Progenitor cell of endocrine pancreas (in vitro differentiated cells): ENCODE results near the gene GAGE12G. TPM values are rescaled to one million over a fixed set of nuclear protein-coding genes. Genes with fewer than 3 reads are reported as not detected.

Source experiments
- DNase-seq: peaks from one replicate; pipeline ENCODE4 v3.0.0; 2021; ENCODE audit warnings: low spot score; ENCODE audit not compliant: unreplicated experiment
- H3K27ac Mint-ChIP-seq: 2 replicates; pipeline ENCODE4 v1.8.0; 2021; ENCODE audit warnings: mild to moderate bottlenecking, moderate library complexity, mixed read lengths
- H3K27me3 Mint-ChIP-seq: 2 replicates; pipeline ENCODE4 v1.8.0; 2021; ENCODE audit warnings: mixed read lengths
- H3K36me3 Mint-ChIP-seq: 2 replicates; pipeline ENCODE4 v1.8.0; 2022; ENCODE audit warnings: mixed read lengths; ENCODE audit not compliant: insufficient read depth
- H3K4me1 Mint-ChIP-seq: 2 replicates; pipeline ENCODE4 v1.8.0; 2021; ENCODE audit warnings: low read depth, mixed read lengths
- H3K4me3 Mint-ChIP-seq: 2 replicates; pipeline ENCODE4 v1.8.0; 2021; ENCODE audit warnings: low read depth, mild to moderate bottlenecking, moderate library complexity, mixed read lengths
- H3K9me3 Mint-ChIP-seq: 2 replicates; pipeline ENCODE4 v1.8.0; 2021; ENCODE audit warnings: low read depth, mixed read lengths
- total RNA-seq: library from RNA; stranded (reverse); gene quantifications from 2 replicates; pipeline ENCODE4 v1.2.1, GENCODE V29; 2021
- TF ChIP-seq, protein P1 (sequence below): fragments of 200-600 bp; sonication (generic); IDR thresholded peaks from one replicate; pipeline ENCODE4 v1.5.0; 2021; ENCODE audit warnings: antibody characterized with exemption, mild to moderate bottlenecking; ENCODE audit not compliant: unreplicated experiment

The GAGE12G gene
- total RNA-seq, 1 donor from 2014 or later: not detected

DNA sequence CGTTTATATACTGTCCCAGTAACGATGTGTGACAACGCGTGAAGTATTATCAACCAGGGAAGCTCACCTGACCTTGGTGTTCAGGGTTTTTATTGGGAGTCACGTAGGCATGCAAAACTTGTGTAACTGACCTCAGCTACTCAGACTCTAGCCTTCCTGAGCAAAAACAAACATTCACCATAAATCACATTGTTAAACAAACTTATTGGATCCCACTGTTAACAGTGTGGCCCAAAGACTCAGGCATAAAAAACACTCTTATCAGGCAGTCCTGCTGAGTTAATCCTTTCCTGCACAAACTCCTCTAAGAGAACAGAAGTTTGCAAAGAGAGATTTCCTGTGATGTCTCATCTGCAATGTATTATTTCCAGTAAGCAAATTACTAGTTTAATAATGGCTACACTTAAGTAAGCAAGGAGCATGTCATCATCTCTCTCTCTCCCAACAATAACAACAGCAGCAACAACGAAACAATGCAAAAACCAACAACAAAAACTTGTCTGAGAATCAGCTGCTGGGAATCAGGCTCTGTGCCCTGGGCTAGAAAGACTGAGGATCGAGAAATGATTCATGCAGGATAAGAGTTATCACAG, 40.6 kb downstream of the GAGE12G start:
- Mint-ChIP-seq H3K4me3 (no peak overlapping the region), H3K36me3 (peaks cover 2% of the 10 kb centered on the region), H3K9me3 (peaks cover 33% of the 10 kb centered on the region), H3K4me1 (peaks cover 2% of the 10 kb centered on the region), H3K27ac (peak overlapping the region; percentile 29), H3K27me3 (no peaks in the 10 kb centered on the region)
- TF ChIP-seq, protein P1, sequence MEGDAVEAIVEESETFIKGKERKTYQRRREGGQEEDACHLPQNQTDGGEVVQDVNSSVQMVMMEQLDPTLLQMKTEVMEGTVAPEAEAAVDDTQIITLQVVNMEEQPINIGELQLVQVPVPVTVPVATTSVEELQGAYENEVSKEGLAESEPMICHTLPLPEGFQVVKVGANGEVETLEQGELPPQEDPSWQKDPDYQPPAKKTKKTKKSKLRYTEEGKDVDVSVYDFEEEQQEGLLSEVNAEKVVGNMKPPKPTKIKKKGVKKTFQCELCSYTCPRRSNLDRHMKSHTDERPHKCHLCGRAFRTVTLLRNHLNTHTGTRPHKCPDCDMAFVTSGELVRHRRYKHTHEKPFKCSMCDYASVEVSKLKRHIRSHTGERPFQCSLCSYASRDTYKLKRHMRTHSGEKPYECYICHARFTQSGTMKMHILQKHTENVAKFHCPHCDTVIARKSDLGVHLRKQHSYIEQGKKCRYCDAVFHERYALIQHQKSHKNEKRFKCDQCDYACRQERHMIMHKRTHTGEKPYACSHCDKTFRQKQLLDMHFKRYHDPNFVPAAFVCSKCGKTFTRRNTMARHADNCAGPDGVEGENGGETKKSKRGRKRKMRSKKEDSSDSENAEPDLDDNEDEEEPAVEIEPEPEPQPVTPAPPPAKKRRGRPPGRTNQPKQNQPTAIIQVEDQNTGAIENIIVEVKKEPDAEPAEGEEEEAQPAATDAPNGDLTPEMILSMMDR: no peak
- no peak for DNase-seq

DNA sequence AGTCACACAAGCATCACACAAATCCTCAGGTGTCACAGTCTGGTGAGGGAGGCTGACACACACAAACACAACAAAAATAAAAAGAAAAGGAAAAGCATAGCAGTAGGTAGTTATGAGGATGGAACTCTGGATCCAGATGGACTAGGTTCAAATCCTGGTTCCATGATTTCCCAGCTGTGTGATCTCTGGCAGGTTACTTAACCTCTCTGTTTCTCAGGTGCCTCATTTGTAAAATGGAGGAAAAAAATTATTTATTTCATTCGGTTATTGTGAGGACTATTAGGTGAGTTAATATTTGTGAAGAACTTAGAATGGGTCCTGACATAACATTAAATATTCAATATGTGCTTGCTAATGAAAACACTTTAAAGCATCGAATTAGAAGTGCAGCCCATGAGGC, 48.4 kb downstream of the GAGE12G start:
- no peaks in the 10 kb centered on the region for H3K36me3 Mint-ChIP-seq
- H3K9me3 Mint-ChIP-seq: peaks cover 13% of the 10 kb centered on the region
- TF ChIP-seq, protein P1: no peak
- DNase-seq: no peak
- no peak overlapping the region for H3K27ac Mint-ChIP-seq
- no peaks in the 10 kb centered on the region for H3K27me3 Mint-ChIP-seq
- no peak overlapping the region for H3K4me3 Mint-ChIP-seq
- H3K4me1 Mint-ChIP-seq: no peaks in the 10 kb centered on the region

Other genes starting within 250 kb of the GAGE12G start
- gene GAGE12J, start 248.4 kb upstream of the GAGE12G start, total RNA-seq: not detected in 2 replicates
- not detected in 2 replicates for gene GAGE13, start 238.8 kb upstream of the GAGE12G start, total RNA-seq
- not detected in 2 replicates for gene GAGE12C, start 38.2 kb upstream of the GAGE12G start, total RNA-seq
- not detected in 2 replicates for gene GAGE12D, start 28.7 kb upstream of the GAGE12G start, total RNA-seq
- gene GAGE12E, start 19.1 kb upstream of the GAGE12G start, total RNA-seq: not detected in 2 replicates
- gene GAGE12F, start 9.6 kb upstream of the GAGE12G start, total RNA-seq: not detected in 2 replicates
- gene GAGE12H, start 9.5 kb downstream of the GAGE12G start, total RNA-seq: not detected in 2 replicates
- not detected in 2 replicates for gene GAGE2A, start 19.1 kb downstream of the GAGE12G start, total RNA-seq
- gene GAGE1, start 28.6 kb downstream of the GAGE12G start, total RNA-seq: not detected in 2 replicates
- not detected in 2 replicates for gene PAGE1, start 125.6 kb downstream of the GAGE12G start, total RNA-seq